Measurements from ENCODE around the gene PYGO2. TPM values are rescaled to one million over a fixed set of nuclear protein-coding genes. Genes with fewer than 3 reads are reported as not detected.

Gene PYGO2
- total RNA-seq, 1 donor from 2014 or later: 27.4 TPM

DNA sequence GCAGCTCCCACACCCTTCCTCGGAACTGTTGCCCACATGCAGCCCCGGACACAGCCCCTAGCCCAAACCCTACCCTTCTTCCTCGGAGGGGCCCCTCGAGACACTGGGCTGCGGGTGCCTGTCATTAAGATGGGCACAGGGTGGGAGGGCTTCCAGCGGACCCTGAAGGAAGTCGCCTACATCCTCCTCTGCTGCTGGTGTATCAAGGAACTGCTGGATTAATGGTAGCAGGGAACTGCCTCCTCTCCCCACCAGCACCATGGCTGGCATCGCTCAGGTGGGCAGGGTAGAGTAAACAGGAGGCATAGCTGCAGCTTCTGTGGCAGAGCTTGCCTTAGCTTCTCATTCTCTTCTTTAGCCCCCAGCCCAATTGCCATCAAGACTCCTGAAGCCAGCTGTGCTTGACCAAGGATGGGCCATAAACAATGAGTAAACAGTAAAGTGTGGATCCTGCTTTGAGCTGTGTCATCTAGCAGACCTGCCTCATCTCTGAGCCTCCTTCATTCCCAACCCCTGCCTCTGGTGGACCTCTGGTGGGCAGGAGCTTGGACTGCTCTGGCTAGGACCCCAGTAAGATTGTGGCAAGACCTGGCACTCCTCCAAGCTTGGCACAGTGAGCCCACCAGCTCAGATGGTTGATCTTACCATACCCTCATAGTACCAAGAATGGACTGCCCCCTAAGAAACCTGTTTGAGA, 32.1 kb upstream of the PYGO2 start, which contains the start of gene LENEP:
Gene LENEP (plus strand): TSS at position 15 of the 697 bp plus-strand sequence. CDS start 22 bp downstream, at position 37.
- ATAC-seq (no peak), DNase-seq (peak; percentile 25)
- no peaks in the 10 kb centered on the region for H3K9me3 ChIP-seq
- no peak within 1 kb of the TSS for H3K27ac ChIP-seq
- H3K4me1 ChIP-seq: peaks cover 20% of the 10 kb centered on the region
- H3K27me3 ChIP-seq (ENCODE audit: low read depth): no peaks in the 10 kb centered on the region
- TF ChIP-seq, protein P1, sequence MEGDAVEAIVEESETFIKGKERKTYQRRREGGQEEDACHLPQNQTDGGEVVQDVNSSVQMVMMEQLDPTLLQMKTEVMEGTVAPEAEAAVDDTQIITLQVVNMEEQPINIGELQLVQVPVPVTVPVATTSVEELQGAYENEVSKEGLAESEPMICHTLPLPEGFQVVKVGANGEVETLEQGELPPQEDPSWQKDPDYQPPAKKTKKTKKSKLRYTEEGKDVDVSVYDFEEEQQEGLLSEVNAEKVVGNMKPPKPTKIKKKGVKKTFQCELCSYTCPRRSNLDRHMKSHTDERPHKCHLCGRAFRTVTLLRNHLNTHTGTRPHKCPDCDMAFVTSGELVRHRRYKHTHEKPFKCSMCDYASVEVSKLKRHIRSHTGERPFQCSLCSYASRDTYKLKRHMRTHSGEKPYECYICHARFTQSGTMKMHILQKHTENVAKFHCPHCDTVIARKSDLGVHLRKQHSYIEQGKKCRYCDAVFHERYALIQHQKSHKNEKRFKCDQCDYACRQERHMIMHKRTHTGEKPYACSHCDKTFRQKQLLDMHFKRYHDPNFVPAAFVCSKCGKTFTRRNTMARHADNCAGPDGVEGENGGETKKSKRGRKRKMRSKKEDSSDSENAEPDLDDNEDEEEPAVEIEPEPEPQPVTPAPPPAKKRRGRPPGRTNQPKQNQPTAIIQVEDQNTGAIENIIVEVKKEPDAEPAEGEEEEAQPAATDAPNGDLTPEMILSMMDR (IDR thresholded peaks at IDR 0.05): no peak
- intact Hi-C loops (cut with DNase I): no loop called here
- H3K36me3 ChIP-seq: peaks cover 28% of the 10 kb centered on the region
- H3K4me3 ChIP-seq: no peak within 1 kb of the TSS

DNA sequence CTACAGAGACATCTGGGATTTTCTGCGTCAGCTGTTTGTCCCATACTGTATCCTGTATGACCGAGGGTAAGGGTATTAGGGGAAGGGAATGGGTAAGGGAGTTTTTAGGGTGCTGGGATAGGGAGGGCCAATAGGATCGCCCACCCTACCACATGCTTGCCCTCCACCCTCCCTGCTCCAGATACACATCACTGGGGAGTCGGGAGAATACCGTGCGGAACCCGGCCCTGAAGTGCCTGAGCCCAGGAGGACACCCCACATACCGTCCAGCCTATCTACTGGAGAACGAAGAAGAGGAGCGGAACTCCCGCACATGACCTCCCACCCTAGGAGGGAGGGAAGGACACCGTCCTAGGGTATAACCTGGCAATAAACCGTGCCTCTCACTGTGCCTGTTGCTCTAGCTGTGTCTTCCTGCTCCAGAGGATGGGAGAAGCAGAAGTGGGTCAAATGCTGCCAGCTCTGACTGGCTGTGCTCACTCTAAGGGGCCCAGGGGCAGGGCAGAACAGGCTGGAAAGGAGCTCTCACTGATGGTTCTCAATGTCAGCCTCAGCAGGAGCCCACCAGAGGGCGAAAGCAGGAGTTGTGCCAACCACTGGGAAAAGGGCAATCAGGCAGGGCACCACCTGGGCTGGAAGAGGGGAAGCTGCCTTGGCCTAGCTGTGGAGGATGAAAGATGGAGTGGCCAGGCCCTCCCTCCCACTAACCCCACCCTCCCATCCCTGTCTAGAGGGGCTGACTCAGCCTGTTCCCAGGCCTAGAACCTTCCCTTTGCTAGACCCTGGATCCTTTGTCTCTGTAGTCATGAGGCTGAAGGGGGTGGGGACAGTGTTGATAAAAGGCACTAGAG, 31.4 kb upstream of the PYGO2 start:
- TF ChIP-seq, protein P1 (IDR thresholded peaks at IDR 0.05): no peak
- Histone ChIP-seq H3K36me3 (peaks cover 36% of the 10 kb centered on the region), H3K4me1 (peaks cover 15% of the 10 kb centered on the region), H3K27ac (no peak overlapping the region), H3K9me3 (no peaks in the 10 kb centered on the region), H3K27me3 (ENCODE audit: low read depth) (no peaks in the 10 kb centered on the region), H3K4me3 (no peak overlapping the region)
- no peak for ATAC-seq
- intact Hi-C loops (cut with DNase I): no loop called here
- peak; percentile 34 for DNase-seq

DNA sequence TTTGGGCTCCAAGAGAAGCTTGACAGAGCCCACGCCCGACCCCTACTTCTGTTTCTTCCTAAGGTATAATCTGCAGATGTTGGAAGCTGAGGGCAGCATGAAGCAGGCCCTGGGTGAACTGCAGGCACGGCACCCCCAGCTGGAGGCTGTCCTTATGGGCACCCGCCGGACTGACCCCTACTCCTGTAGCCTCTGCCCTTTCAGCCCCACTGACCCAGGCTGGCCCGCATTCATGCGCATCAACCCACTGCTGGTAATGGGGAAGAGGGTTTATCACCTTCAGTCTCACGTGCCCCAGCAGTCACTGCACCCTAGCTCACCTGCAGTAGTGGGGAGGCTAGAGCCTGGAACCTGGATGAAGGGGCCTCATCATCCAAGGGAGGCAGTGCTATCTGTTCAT, 28.7 kb upstream of the PYGO2 start:
- intact Hi-C loops (cut with DNase I): no loop called here
- Histone ChIP-seq H3K4me1 (no peaks in the 10 kb centered on the region), H3K27me3 (ENCODE audit: low read depth) (no peaks in the 10 kb centered on the region), H3K27ac (no peak overlapping the region), H3K9me3 (no peaks in the 10 kb centered on the region), H3K36me3 (peaks cover 43% of the 10 kb centered on the region), H3K4me3 (no peak overlapping the region)
- no peak for ATAC-seq
- DNase-seq: peak; percentile 29
- TF ChIP-seq, protein P1 (IDR thresholded peaks at IDR 0.05): no peak

DNA sequence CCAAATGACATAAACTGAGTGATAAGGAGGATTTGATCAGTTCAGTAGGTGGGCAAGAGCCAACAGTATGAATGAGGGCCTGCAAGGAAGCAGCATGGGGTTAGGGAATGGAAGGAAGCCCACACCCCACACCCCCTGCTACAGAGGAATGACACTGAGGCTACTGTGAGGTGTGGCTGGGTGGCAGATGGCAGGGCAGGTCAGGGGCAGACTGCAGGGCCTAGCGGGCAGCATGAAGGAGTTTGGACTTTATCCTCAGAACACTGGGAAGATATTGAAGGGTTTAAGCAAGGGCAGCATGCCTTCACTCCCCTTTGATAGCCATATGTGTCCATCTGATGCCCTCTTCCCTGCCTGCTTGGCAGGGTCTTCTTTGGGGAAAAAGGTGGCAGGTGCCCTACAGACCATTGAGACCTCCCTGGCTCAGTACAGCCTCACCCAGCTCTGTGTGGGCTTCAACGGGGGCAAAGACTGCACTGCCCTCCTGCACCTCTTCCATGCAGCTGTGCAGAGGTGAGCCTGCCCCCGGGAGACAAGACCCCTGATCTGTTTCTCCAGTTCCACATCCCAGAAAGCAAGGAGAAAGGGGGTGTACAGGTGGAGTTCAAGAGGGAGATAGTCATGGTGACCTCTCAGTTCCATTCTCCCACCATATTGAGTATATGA, 27.7 kb upstream of the PYGO2 start:
- DNase-seq (no peak), ATAC-seq (no peak)
- intact Hi-C loops (cut with DNase I): no loop called here
- no peaks in the 10 kb centered on the region for H3K27me3 ChIP-seq (ENCODE audit: low read depth)
- H3K4me1 ChIP-seq: peaks cover 6% of the 10 kb centered on the region
- peaks cover 43% of the 10 kb centered on the region for H3K36me3 ChIP-seq
- H3K9me3 ChIP-seq: no peaks in the 10 kb centered on the region
- H3K4me3 ChIP-seq: no peak overlapping the region
- TF ChIP-seq, protein P1 (IDR thresholded peaks at IDR 0.05): no peak
- no peak overlapping the region for H3K27ac ChIP-seq

Measured in lower lobe of right lung (tissue), 2 donors.